Activated T-helper 1 cell treated with anti-CD3 and anti-CD28 coated beads, Interleukin-2, amount 50 U/mL, for 16 hours (primary cell): ENCODE results near the gene ZNF512.
A peak's percentile ranks its signal among the peaks of the same experiment; 100 is the strongest.

Experiments
- DNase-seq, 2 donors: peaks; one replicate each; pipeline ENCODE4 v3.0.0-alpha.2; 2020; ENCODE audit warnings: low read depth in 1 of 2, low spot score in 1 of 2

ZNF512 gene

GRCh38 chr2:27636766-27637165 lies 53.9 kb downstream of the ZNF512 start:
- DNase-seq: no peak

GRCh38 chr2:27638037-27638637 lies 55.3 kb downstream of the ZNF512 start:
- no peak for DNase-seq

- no peak for DNase-seq
Observed at GRCh38 chr2:27638709-27639108, 55.9 kb downstream of the ZNF512 start.

GRCh38 chr2:27640722-27641245 lies 57.9 kb downstream of the ZNF512 start:
- DNase-seq: no peak

- no peak for DNase-seq
Observed at GRCh38 chr2:27645197-27645596, 62.4 kb downstream of the ZNF512 start.

GRCh38 chr2:27647289-27647688 lies 64.4 kb downstream of the ZNF512 start:
- no peak for DNase-seq

- no peak for DNase-seq
Observed at GRCh38 chr2:27647737-27648136, 64.9 kb downstream of the ZNF512 start.

GRCh38 chr2:27651056-27651455 lies 68.2 kb downstream of the ZNF512 start:
- no peak for DNase-seq

GRCh38 chr2:27652341-27652740 lies 69.5 kb downstream of the ZNF512 start:
- DNase-seq: no peak

- no peak for DNase-seq
Observed at GRCh38 chr2:27652790-27653189, 69.9 kb downstream of the ZNF512 start.

- no peak for DNase-seq
Observed at GRCh38 chr2:27653397-27653796, 70.6 kb downstream of the ZNF512 start.

GRCh38 chr2:27655155-27655951 lies 72.5 kb downstream of the ZNF512 start:
- no peak for DNase-seq

GRCh38 chr2:27661371-27661770 lies 78.5 kb downstream of the ZNF512 start:
- no peak for DNase-seq

GRCh38 chr2:27663285-27664153 lies 80.7 kb downstream of the ZNF512 start, which contains the start of the genes SLC4A1AP and SUPT7L:
TSS of gene SLC4A1AP (plus strand) at chr2:27663889. CDS start at chr2:27663915, 26 bp downstream.
TSS of gene SUPT7L (minus strand) at chr2:27663614. CDS start at chr2:27662192, 1,422 bp downstream.
- peak; percentile 58 to 69 for DNase-seq

GRCh38 chr2:27664154-27664574 lies 81.3 kb downstream of the ZNF512 start:
- no peak for DNase-seq

- no peak for DNase-seq
Observed at GRCh38 chr2:27664622-27665363, 82.0 kb downstream of the ZNF512 start.

- DNase-seq: no peak
Observed at GRCh38 chr2:27667446-27667845, 84.6 kb downstream of the ZNF512 start.

GRCh38 chr2:27671235-27671634 lies 88.4 kb downstream of the ZNF512 start:
- no peak for DNase-seq
